Right ventricle myocardium superior (tissue), 1 donor: ENCODE results near the gene GEMIN7. TPM values are rescaled to one million over a fixed set of nuclear protein-coding genes. Genes with fewer than 3 reads are reported as not detected.

Experiments used
- ATAC-seq: fragments of 200-7000 bp; cut with Tn5 transposase; one replicate; pipeline ENCODE4 v1.9.1; 2020; ENCODE audit warnings: mild to moderate bottlenecking; ENCODE audit not compliant: poor library complexity
- DNase-seq: peaks from one replicate; pipeline ENCODE4 v3.0.0-alpha.2; 2020
- intact Hi-C: fragments of 100-400 bp; cut with DNase I; formaldehyde crosslinking; loops from one replicate; pipeline ENCODE4 v1.11.2; 2022
- total RNA-seq: library from RNA; stranded (reverse); fragmentation: NEBNext Ultra II Directional; extraction: Animal tissue kit (Norgen Biotek cat#: 25700); gene quantifications from one replicate; pipeline ENCODE4 v1.2.1, GENCODE V29; 2021
- donor health status: DM: no; HTN: yes; CAD: no; lungs with severe emphysema.

Gene GEMIN7
- total RNA-seq, 1 donor from 2014 or later, result 14.7 TPM

DNA sequence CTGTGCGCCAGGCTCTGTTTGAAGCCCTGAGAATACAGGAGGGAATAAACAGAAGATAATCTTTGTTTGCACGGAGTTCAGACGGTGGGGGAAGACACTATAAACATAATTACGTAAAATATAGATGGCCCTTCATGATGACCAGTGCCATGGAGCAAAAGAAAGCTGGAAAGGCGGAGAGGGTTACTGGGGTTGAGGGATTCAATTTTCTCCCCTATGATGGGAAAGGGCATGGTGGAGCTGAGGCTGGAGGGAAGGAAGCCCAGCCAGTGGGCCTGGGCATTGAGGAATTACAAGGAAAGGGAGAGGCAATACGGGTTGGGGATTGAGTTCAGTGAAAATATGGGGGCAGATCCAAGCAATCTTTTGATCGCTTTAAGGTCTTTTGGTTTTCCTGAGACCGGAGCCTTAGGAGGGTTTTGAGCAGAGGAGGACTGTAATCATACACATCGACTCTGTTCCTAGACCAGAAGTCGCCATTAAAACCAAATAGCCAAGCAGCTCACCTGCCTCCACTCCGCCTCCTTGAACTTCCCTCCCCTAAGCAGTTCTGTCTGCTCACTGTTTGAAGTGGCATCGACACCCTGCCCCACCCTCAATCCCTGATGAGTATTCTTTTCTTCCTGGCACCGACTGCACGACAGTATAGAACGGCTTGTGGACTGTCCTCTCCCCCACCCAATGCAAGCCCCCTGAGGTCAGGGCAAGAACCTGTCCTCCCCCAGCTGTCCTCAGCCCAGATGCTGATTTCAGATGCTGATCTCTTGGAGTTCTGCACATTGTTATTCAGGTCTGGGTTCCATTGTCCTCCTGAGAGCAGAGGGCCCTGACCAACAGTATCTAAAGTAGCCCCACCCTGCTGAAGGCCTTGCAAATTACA lies 2.0 kb upstream of the GEMIN7 start:
- DNase-seq (no peak), ATAC-seq (no peak)
- intact Hi-C loops, result no loop called here

DNA sequence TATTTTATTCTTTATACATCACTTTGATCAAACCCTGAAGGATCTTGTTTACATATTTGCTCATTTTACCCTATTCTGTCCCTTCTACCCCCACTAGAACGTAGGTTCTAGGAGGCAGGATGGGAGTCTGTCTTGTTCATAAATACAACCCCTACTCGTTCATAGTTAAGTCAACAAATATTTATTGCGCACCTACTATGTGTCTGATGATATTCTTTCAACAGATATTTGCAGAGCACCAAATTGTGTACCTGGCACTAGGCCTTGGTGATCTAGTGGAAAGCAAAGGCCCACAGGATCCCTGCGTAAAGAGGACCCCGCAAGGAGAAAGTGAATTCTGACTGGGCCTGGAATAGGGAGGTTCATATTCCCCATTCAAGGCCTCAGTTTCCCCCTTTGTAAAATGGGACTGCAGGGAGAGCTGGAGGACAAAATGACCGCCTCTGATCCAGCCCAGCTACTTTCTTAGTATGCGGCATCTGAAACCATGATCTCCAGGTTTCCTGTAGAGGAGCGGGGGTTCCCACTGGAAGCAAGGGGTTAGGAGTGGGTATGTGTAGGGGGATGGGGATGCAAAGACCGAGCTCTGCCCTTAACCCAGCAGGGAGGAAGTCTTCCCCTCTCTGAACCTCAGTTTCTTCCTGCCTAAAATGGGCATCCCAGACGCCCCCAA lies 534 bp upstream of the GEMIN7 start:
- intact Hi-C loops, result no loop called here
- DNase-seq, result no peak
- peak; percentile 5 for ATAC-seq

- ATAC-seq, result no peak
- no peak for DNase-seq
- intact Hi-C loops, result no loop called here
Measured at GRCh38 chr19:45079911-45080370, 881 bp downstream of the GEMIN7 start.

DNA sequence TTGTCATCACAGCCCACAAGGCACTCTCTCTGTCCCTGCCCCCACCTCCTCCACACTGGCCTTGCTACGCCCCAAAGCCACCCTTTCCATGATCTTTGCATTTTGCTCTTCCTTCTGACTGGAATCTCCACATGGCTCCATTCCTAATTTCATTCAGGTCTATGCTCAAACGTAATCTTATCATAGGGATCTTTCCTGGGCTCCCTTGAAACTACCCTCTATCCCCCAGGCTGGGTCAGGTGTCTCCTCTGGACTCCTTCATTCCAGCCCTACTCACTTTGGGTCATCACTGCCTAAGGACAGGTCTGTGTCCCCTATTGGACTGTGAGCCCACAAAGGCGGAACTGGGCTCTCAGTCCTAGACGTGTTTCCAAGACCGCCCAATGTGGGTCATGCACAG lies 3.1 kb downstream of the GEMIN7 start:
- ATAC-seq (no peak), DNase-seq (no peak)
- intact Hi-C loops, result no loop called here

DNA sequence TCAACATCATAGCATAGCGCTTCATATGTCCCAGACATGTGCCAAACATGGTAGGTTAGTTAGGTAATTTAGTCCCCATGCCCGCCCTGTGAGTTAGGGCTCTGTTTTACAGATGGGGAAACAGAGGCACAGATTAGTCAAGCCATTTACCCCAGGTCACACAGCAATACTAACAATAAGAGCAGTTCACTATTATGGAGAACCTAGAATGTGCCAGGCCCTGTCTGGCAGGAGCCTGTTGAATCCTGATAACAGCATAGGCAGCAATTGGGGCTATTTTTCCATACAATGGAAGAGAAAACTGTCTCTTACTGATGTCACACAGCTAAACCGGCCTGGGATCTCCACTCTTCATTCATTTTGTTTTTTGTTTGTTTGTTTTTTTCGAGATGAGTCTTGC lies 7.4 kb downstream of the GEMIN7 start:
- no peak for DNase-seq
- no peak for ATAC-seq
- intact Hi-C loops, result no loop called here

GRCh38 chr19:45087531-45087930 lies 8.5 kb downstream of the GEMIN7 start:
- DNase-seq, result no peak
- no peak for ATAC-seq
- intact Hi-C loops, result no loop called here

DNA sequence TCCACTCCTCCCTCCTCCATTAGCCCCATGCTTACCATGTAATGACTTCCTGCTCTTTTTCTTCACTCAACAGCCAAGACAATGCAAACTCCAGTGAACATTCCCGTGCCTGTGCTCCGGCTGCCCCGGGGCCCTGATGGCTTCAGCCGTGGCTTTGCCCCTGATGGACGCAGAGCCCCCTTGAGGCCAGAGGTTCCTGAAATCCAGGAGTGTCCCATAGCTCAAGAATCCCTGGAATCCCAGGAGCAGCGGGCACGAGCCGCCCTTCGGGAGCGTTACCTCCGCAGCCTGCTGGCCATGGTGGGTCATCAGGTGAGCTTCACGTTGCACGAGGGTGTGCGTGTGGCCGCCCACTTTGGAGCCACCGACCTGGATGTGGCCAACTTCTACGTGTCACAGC lies 11.0 kb downstream of the GEMIN7 start:
- ATAC-seq, result no peak

DNA sequence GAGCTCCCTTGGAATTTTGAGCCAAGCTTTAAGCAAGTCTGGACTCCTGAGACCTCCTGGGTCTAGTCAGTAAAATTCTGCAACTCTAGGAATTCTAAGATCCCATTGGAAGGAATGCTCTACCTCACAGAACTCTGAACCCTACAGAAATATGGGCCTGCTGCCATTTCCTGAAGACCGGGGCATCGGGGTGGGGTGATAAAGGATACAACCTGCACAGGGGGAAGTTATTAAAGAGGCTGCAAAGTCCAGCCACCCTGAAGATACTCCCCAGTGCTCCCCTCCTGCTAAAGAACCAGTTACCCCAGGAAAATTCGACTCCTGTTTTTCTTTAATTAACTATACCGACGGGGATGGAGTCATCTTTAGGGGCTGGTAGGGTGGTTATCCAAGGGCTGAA lies 11.5 kb downstream of the GEMIN7 start:
- no peak for ATAC-seq
- no peak for DNase-seq
- intact Hi-C loops, result loop anchor here (5.0 kb wide), 1 partner anchor 87 kb away; the partner anchor contains the start of genes BLOC1S3 and TRAPPC6A

More for the DNA sequence above, 11.0 kb downstream of the GEMIN7 start:
- intact Hi-C loops, result loop anchor here (5.0 kb wide), 1 partner anchor 87 kb away; the partner anchor contains the start of genes BLOC1S3 and TRAPPC6A
- DNase-seq, result no peak

DNA sequence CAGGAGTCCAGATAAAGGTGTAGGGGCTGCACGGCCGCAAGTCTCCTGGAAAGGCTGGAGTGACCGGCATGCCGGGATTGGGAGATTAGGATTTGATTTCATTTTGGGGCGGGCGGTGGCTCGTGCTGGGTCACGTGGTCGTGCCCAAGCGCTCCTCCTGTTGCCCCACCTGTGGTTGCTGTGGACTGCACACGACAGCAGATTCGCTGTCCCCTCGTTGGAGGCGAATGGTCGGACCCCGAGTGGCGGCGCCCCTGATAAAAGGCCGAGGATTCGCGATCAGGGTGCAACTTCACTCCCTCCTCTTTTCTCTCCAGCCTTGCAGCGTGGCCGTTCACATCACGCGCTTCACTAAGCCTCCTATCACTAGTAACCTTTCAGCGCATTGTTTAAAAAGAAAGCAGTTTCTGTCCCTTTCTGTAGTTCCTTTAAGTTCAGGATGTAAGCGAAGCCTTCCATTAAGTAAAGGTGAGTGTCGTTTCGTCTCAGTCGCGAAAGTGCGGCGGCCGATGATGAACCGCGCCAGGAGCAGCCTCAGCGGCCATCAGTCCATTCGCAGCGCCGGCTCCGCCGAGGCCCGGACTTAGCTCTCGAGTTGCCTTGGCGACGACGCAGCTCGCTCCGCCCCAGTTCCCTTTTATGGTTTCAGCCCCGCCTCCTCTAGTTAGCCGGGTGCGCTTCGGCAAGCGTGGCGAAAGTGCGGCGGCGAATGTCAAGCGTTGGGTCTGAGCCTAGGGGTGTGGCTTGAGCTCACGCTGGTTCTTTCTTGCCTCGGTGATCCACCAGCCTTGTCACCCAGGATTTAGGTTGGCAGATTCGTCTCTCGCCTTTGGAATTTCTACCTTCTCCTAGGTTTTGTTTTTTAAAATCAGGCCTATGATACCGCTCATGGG lies 12.2 kb downstream of the GEMIN7 start:
- intact Hi-C loops, result loop anchor here (5.0 kb wide), 1 partner anchor 86 kb away; the partner anchor contains the start of genes BLOC1S3 and TRAPPC6A
- ATAC-seq, result peak; percentile 96

DNA sequence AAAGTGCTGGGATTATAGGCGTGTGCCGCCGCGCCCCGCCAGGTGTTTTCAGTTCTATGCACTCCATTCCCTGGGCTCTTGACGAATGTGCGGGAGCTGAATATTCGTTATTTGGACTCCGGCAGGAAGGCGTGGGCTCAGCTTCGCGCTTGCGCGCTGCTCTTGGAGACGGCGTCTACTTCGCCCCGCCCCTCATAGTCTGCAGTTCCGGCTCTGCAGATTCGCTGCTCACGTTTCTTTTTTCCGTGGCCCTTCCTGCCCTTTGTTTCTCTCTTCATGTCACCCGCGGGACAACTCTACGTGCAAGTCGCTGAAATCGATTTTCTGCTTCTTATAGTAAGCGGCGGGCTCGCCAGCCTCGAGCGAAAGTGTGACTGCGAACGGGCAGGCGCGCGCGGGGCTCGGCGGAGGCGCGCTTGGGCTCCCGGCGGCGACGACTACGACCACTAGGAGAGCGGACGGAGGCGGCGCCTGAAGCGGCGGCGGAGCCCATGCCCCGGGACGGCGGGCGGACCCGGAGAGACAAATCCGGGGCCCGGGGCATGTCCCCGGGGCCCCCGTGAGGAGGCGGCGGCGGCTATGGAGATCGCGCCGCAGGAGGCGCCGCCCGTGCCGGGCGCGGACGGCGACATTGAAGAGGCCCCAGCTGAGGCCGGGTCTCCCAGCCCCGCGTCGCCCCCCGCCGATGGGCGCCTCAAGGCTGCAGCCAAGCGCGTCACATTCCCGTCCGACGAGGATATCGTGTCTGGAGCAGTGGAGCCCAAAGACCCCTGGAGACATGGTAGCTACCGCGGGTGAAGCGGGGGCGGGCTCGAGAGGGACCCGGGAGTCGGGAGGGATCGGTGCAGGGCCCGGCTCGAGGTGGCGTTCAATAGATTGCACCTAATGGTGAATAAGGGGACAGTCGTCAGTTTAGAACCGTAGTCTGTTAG lies 14.0 kb downstream of the GEMIN7 start, which contains the start of gene PPP1R37:
Gene PPP1R37, plus strand, starts transcription at position 433 of the 932 bp plus-strand sequence. Its CDS starts 147 bp downstream, at position 580.
- intact Hi-C loops, result loop anchor here (5.0 kb wide), 1 partner anchor 84 kb away; the partner anchor contains the start of genes BLOC1S3 and TRAPPC6A
- peak; percentile 93 for ATAC-seq
- peak; percentile 96 for DNase-seq

More for the DNA sequence above, 12.2 kb downstream of the GEMIN7 start:
- peak; percentile 99 for DNase-seq

DNA sequence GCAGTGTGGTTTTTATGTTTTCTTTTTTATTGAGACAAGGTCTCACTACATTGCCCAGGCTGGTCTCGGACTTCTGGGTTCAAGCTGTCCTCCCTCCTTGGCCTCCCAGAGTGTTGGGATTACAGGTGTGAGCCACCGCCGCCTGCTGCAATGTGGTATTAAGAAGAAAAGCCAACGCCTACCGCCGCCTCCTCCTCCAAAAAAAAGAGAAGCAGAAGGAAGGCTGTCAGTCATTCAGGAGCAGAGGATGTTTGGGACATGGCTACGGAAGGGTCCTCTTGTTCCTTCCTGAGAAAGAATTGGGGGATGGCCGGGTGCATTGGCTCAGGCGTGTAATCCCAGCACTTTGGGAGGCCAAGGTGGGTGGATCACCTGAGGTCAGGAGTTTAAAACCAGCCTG lies 15.1 kb downstream of the GEMIN7 start:
- intact Hi-C loops, result loop anchor here (5.0 kb wide), 1 partner anchor 83 kb away; the partner anchor contains the start of genes BLOC1S3 and TRAPPC6A
- ATAC-seq, result no peak
- no peak for DNase-seq

GRCh38 chr19:45094707-45095106 lies 15.6 kb downstream of the GEMIN7 start:
- no peak for DNase-seq
- ATAC-seq, result no peak
- intact Hi-C loops, result loop anchor here (5.0 kb wide), 1 partner anchor 83 kb away; the partner anchor contains the start of genes BLOC1S3 and TRAPPC6A

GRCh38 chr19:45095496-45096413 lies 16.7 kb downstream of the GEMIN7 start:
- ATAC-seq (no peak), DNase-seq (no peak)
- intact Hi-C loops, result no loop called here

- intact Hi-C loops, result no loop called here
- ATAC-seq (no peak), DNase-seq (no peak)
Measured at GRCh38 chr19:45096700-45097099, 17.6 kb downstream of the GEMIN7 start.

GRCh38 chr19:45097450-45097775 lies 18.4 kb downstream of the GEMIN7 start:
- ATAC-seq (no peak), DNase-seq (no peak)
- intact Hi-C loops, result no loop called here

- DNase-seq, result no peak
- intact Hi-C loops, result no loop called here
- peak; percentile 39 for ATAC-seq
Measured at GRCh38 chr19:45097776-45098520, 18.9 kb downstream of the GEMIN7 start.
